Prostate gland (tissue), 2 donors: Measurements from ENCODE around the gene CDR2.

ENCODE experiments used
- POLR2A ChIP-seq: fragments of 450-650 bp; IDR thresholded peaks from one replicate; pipeline ENCODE4 v1.6.1; 2016; ENCODE audit warnings: antibody characterized with exemption, mild to moderate bottlenecking
- TF ChIP-seq, protein P1 (sequence below), 4 experiments: fragments of 200-600 bp in 2 of 4; fragments of 450-650 bp in 2 of 4; sonication (generic) in 2 of 4; IDR thresholded peaks; 1 replicate in 3 of 4; 2 replicates in 1 of 4; pipeline ENCODE4 v1.5.1; 2016 to 2019; ENCODE audit warnings: antibody characterized with exemption in 4 of 4, mild to moderate bottlenecking in 2 of 4, moderate library complexity in 2 of 4

DNA sequence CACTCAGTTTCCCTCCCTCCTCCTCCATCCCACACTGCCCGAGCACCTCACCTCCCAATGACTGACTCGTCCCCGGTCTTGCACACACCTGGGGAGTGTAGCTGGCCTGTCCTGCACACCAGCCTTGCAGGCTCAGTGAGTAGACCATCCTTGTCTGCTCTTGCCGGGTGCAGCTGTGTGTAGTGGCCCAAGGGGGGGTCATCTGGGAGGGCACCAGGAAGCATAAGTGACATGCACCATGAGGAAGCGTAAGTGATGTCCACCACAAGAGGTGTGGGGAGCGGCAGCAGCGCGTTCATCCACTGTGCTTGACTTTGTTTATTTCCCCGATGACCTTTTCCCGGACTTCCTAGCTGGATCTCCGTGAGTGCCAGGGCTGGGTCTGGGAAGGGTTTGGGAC lies 45.5 kb upstream of the CDR2 start:
- TF ChIP-seq, protein P1, sequence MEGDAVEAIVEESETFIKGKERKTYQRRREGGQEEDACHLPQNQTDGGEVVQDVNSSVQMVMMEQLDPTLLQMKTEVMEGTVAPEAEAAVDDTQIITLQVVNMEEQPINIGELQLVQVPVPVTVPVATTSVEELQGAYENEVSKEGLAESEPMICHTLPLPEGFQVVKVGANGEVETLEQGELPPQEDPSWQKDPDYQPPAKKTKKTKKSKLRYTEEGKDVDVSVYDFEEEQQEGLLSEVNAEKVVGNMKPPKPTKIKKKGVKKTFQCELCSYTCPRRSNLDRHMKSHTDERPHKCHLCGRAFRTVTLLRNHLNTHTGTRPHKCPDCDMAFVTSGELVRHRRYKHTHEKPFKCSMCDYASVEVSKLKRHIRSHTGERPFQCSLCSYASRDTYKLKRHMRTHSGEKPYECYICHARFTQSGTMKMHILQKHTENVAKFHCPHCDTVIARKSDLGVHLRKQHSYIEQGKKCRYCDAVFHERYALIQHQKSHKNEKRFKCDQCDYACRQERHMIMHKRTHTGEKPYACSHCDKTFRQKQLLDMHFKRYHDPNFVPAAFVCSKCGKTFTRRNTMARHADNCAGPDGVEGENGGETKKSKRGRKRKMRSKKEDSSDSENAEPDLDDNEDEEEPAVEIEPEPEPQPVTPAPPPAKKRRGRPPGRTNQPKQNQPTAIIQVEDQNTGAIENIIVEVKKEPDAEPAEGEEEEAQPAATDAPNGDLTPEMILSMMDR (IDR thresholded peaks at IDR 0.05): no peak
- TF ChIP-seq POLR2A: no peak
